Subcutaneous adipose tissue (tissue), 4 donors: ENCODE measurements around the gene MAGI1. TPM values are rescaled to one million over a fixed set of nuclear protein-coding genes. Genes with fewer than 3 reads are reported as not detected.

ENCODE experiments used
- CTCF ChIP-seq: fragments of 450-650 bp; IDR thresholded peaks from one replicate; pipeline ENCODE4 v1.5.1; 2016; ENCODE audit warnings: low read depth, mild to moderate bottlenecking, control low read depth, antibody characterized with exemption, moderate library complexity
- total RNA-seq, 4 donors: library from RNA; depleted of rRNA; stranded (reverse); fragments of >200 nt; gene quantifications; one replicate each; pipeline ENCODE4 v1.1.0, GENCODE V29; 2016

The MAGI1 gene
- total RNA-seq, 4 donors from 2014 or later = 15.3 to 56.9 (median 35.4) TPM

DNA sequence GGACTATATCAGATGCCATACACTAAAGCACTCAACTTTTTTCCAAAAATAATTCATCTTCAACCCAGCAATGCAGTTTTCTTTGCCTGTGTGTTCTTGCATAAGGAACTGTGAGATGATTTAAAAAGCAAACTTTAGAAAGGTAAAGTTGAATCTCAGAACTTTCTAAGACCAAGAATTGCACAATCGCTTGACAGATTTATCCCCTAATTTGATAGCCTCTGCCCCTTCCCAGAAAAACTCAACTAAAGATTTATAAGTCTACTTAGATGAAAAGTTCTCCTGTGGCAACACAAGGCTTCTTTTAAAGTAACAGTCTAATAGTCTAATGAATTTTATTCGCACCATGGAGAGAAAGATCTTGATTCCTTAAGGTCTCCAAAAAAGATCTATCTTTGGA, 259.3 kb downstream of the MAGI1 start:
- TF ChIP-seq CTCF = no peak

DNA sequence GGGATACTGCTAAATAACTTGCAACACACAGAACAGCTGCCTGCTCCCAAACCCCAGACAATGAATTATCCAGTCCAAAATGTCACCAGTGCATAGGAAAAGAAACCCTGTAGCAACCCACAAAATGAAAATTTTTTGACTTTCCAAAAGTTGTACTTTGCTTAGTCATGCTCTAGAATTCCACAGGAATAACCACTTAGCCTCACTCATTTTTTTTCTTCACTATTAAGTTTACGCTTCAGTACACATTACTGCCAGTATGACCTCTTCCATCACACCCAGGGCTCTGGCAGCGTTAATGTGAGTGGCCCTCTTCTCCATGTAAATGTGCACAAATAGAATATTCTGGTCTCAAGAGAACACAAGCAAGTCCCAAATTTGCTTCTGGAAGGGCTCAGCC, 259.8 kb downstream of the MAGI1 start:
- no peak for TF ChIP-seq CTCF

GRCh38 chr3:65777050-65777449, 261.7 kb downstream of the MAGI1 start:
- TF ChIP-seq CTCF = no peak

DNA sequence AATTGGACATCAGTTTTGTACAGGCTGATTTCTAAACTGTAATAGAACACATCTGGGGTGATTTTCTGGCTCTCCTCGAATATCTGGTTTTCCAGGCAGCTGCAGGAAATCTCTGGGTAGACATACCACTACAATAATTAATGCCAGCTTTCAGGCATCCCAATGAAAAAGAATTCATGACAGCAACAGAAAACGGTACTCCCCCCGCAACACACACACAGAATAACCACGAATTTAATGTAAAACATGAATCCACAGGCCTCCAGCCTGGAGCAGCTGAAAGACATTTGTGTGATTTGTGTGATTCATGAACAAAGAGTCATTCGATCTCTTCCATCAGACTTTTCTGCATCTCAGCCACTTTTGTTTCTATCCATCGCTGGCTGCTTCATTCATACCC, 262.2 kb downstream of the MAGI1 start:
- TF ChIP-seq CTCF = no peak

DNA sequence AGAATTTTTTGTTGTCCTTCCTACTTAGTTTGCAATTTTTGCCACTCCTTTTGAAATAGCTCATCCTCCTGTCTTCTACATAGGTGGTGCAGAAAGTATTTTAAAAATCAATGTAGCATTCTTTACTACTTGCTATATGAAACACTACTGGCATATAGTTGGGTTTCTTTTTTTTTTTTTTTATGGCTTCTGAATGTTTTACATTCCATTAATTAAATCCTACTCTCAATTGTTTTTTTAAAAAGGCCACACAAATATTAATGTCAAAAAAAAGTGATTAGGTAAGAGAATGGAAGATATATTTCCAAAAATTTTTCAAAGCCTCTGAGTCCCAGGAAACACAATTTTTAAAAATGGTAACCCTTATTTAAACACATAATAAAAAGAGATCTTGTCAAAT, 262.6 kb downstream of the MAGI1 start:
- no peak for TF ChIP-seq CTCF

DNA sequence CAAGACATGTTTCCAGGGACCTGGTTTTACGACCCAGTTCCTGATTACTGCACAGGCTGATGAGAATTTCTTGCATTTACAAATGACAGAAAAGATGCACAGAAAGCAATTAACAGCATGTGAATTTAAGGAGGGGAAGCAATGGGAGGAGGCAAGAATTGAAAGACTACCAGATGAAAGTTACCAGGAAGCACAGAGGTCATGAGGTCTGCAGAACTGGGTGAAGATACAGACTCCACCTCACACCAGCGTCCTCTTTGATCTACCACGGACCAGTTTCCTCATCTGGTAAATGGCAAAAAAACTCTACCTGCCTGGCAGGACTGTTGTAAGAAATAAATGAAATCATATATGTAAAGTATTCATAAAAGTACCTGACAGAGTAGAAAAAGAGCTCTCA, 266.0 kb downstream of the MAGI1 start:
- TF ChIP-seq CTCF = no peak

DNA sequence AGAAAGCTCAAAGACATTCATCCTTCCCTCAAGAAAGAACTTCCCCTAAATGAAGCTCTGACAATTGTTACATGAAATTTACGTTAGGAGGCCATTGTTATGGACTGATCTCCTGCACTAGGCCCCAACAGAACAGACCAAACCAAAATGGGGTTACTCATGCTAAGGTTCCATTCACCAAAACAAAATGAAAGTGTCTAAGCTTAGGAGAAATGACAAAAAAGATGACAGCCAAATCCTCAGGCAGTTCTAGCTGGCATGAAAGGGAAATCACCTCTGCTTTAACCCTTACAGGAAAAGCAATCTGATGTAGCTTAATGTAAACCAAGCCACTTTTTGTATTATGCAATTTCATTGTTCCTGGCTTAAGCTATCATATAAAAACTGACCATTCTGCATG, 271.2 kb downstream of the MAGI1 start:
- TF ChIP-seq CTCF = no peak

GRCh38 chr3:65762235-65762580, 276.5 kb downstream of the MAGI1 start:
- no peak for TF ChIP-seq CTCF
